Small intestine (tissue), 7 donors: ENCODE data around the gene NAA35. TPM values are rescaled to one million over a fixed set of nuclear protein-coding genes. Genes with fewer than 3 reads are reported as not detected.

Experiments used
- DNase-seq, 2 donors: peaks; one replicate each; pipeline versions ENCODE4 v3.0.0 to v3.0.0-alpha.2; 2013
- FAIRE-seq: peaks from 2 replicates; lab custom pipeline; 2012; peaks lifted over from hg19 to GRCh38; lab: Jason Lieb, UNC
- H3K27ac ChIP-seq, 3 donors: one replicate each; pipeline ENCODE4 v1.5.1; 2013; ENCODE audit warnings: low read length in 2 of 3, mild to moderate bottlenecking in 2 of 3, control low read depth in 1 of 3, inconsistent platforms in 1 of 3, low read depth in 1 of 3, moderate library complexity in 1 of 3
- H3K27me3 ChIP-seq, 3 donors: one replicate each; pipeline ENCODE4 v1.6.1; 2013; ENCODE audit warnings: low read length in 3 of 3, inconsistent platforms in 1 of 3; ENCODE audit not compliant: control insufficient read depth in 3 of 3, insufficient read depth in 3 of 3
- H3K36me3 ChIP-seq, 3 donors: one replicate each; pipeline ENCODE4 v1.6.1; 2013; ENCODE audit warnings: low read length in 3 of 3, inconsistent platforms in 1 of 3, low read depth in 1 of 3, mild to moderate bottlenecking in 1 of 3, moderate library complexity in 1 of 3; ENCODE audit not compliant: control insufficient read depth in 3 of 3, insufficient read depth in 2 of 3
- H3K4me1 ChIP-seq, 3 donors: one replicate each; pipeline ENCODE4 v1.6.1; 2013; ENCODE audit warnings: low read length in 2 of 3, inconsistent platforms in 1 of 3, low read depth in 1 of 3, mild to moderate bottlenecking in 1 of 3, moderate library complexity in 1 of 3; ENCODE audit not compliant: control insufficient read depth in 3 of 3, insufficient read depth in 2 of 3
- H3K4me3 ChIP-seq, 3 donors: one replicate each; pipeline ENCODE4 v1.5.1; 2013; ENCODE audit warnings: low read length in 3 of 3, control low read depth in 1 of 3, inconsistent platforms in 1 of 3, low read depth in 1 of 3, mild to moderate bottlenecking in 1 of 3, moderate library complexity in 1 of 3
- H3K9me3 ChIP-seq, 2 donors: one replicate each; pipeline ENCODE4 v1.6.1; 2013; ENCODE audit warnings: low read depth in 1 of 2, low read length in 1 of 2; ENCODE audit not compliant: control insufficient read depth in 2 of 2, insufficient read depth in 1 of 2
- WGBS, 3 donors: extraction: QIAGEN DNeasy Blood & Tissue Kit; methylation state at CpG; one replicate each; pipeline ENCODE4 v1.1.7; 2013; 5-methylcytosine and 5-hydroxymethylcytosine counted together
- polyA plus RNA-seq, 4 donors: library from polyadenylated mRNA; stranded (reverse) in 3 of 4; unstranded in 1 of 4; fragments of 200-250 nt in 3 of 4; fragments of 120-200 nt in 1 of 4; gene quantifications; one replicate each; pipeline versions ENCODE4 v1.2.1 to v1.2.3, GENCODE V29; 2013
- donor health status: healthy with polysubstance abuse.
- donor health status: control.
- donor health status: control.
- donor health status: Bipolar disorder and iron deficiency.
- donor health status: healthy.

The NAA35 gene
- polyA plus RNA-seq, 4 donors, result 7.2 to 20.8 (median 9.3) TPM

- no peak for DNase-seq
- Histone ChIP-seq H3K27ac (peak overlapping the region in 1 of 3 donors; percentile 11), H3K27me3 (no peaks in the 10 kb centered on the region), H3K36me3 (peaks cover 0 to 21% (median 2%) of the 10 kb centered on the region in 3 donors), H3K4me3 (no peak overlapping the region), H3K9me3 (no peaks in the 10 kb centered on the region), H3K4me1 (no peaks in the 10 kb centered on the region)
- 81 to 87% (median 85%) methylated on average over 21 of the region's 21 CpGs for WGBS, 3 donors
- FAIRE-seq, result no peak
These were observed 111.9 kb downstream of the NAA35 start for GRCh38 chr9:86052556-86053468.

GRCh38 chr9:86054695-86055094, 113.7 kb downstream of the NAA35 start:
- Histone ChIP-seq H3K27ac (no peak overlapping the region), H3K27me3 (no peaks in the 10 kb centered on the region), H3K4me3 (no peak overlapping the region), H3K9me3 (no peaks in the 10 kb centered on the region), H3K4me1 (no peaks in the 10 kb centered on the region), H3K36me3 (peaks cover 0 to 21% (median 2%) of the 10 kb centered on the region in 3 donors)
- no peak for DNase-seq
- WGBS, 3 donors, result 75 to 78% (median 76%) methylated on average over 3 of the region's 3 CpGs
- FAIRE-seq, result no peak

GRCh38 chr9:86057491-86057890, 116.5 kb downstream of the NAA35 start:
- WGBS, 3 donors, result 87 to 91% (median 89%) methylated on average over 13 of the region's 13 CpGs
- H3K27ac ChIP-seq, result no peak overlapping the region

GRCh38 chr9:86061972-86062739, 121.2 kb downstream of the NAA35 start:
- no peaks in the 10 kb centered on the region for H3K9me3 ChIP-seq
- no peak overlapping the region for H3K4me3 ChIP-seq
- peak overlapping the region in 1 of 3 donors; percentile 92 for H3K27ac ChIP-seq
- 53 to 70% (median 55%) methylated on average over 11 of the region's 11 CpGs for WGBS, 3 donors
- H3K4me1 ChIP-seq, result peaks cover 0 to 19% (median 0%) of the 10 kb centered on the region in 3 donors
- FAIRE-seq, result no peak
- DNase-seq, result peak; percentile 43 to 49
- H3K36me3 ChIP-seq, result peaks cover 0 to 54% (median 4%) of the 10 kb centered on the region in 3 donors
- H3K27me3 ChIP-seq, result no peaks in the 10 kb centered on the region

More at GRCh38 chr9:86057491-86057890, 116.5 kb downstream of the NAA35 start:
- FAIRE-seq (no peak), DNase-seq (no peak)
- H3K9me3 ChIP-seq, result no peaks in the 10 kb centered on the region
- H3K36me3 ChIP-seq, result peaks cover 2 to 33% (median 4%) of the 10 kb centered on the region in 3 donors
- H3K27me3 ChIP-seq, result no peaks in the 10 kb centered on the region
- H3K4me1 ChIP-seq, result peaks cover 0 to 7% (median 0%) of the 10 kb centered on the region in 3 donors
- no peak overlapping the region for H3K4me3 ChIP-seq

GRCh38 chr9:86062845-86063693, 122.1 kb downstream of the NAA35 start:
- Histone ChIP-seq H3K4me1 (peaks cover 0 to 19% (median 0%) of the 10 kb centered on the region in 3 donors), H3K27ac (peak overlapping the region; percentile 22 to 92 (median 78)), H3K36me3 (peaks cover 0 to 50% (median 4%) of the 10 kb centered on the region in 3 donors), H3K4me3 (peak overlapping the region in 2 of 3 donors; percentile 40 to 54), H3K9me3 (no peaks in the 10 kb centered on the region), H3K27me3 (no peaks in the 10 kb centered on the region)
- 19 to 61% (median 41%) methylated on average over 16 of the region's 16 CpGs for WGBS, 3 donors
- FAIRE-seq, result no peak
- peak; percentile 74 to 84 for DNase-seq

GRCh38 chr9:86064220-86064619, 123.3 kb downstream of the NAA35 start:
- H3K4me3 ChIP-seq, result no peak overlapping the region
- H3K4me1 ChIP-seq, result peaks cover 0 to 19% (median 0%) of the 10 kb centered on the region in 3 donors
- no peaks in the 10 kb centered on the region for H3K27me3 ChIP-seq
- DNase-seq (no peak), FAIRE-seq (no peak)
- peak overlapping the region in 1 of 3 donors; percentile 92 for H3K27ac ChIP-seq
- H3K9me3 ChIP-seq, result no peaks in the 10 kb centered on the region
- H3K36me3 ChIP-seq, result peaks cover 0 to 55% (median 4%) of the 10 kb centered on the region in 3 donors
- WGBS, 3 donors, result 37 to 63% (median 38%) methylated on average over 2 of the region's 2 CpGs

GRCh38 chr9:86069206-86069869, 128.4 kb downstream of the NAA35 start:
- FAIRE-seq (no peak), DNase-seq (no peak)
- Histone ChIP-seq H3K4me1 (no peaks in the 10 kb centered on the region), H3K36me3 (peaks cover 0 to 53% (median 0%) of the 10 kb centered on the region in 3 donors), H3K27ac (no peak overlapping the region), H3K27me3 (no peaks in the 10 kb centered on the region), H3K9me3 (peaks cover 0 to 1% of the 10 kb centered on the region in 2 donors), H3K4me3 (no peak overlapping the region)
- 79 to 83% (median 81%) methylated on average over 7 of the region's 7 CpGs for WGBS, 3 donors
